Endothelial cell of umbilical vein (primary cell): Measurements from ENCODE around the gene B4GALT6.

Experiments used
- CTCF ChIP-seq, 2 donors: IDR thresholded peaks; 1 replicate in 1 of 2; 2 replicates in 1 of 2; pipeline ENCODE4 v1.5.1; 2011; ENCODE audit warnings: low read length in 2 of 2, mild to moderate bottlenecking in 2 of 2, moderate library complexity in 2 of 2, control low read depth in 1 of 2, inconsistent platforms in 1 of 2, low read depth in 1 of 2; ENCODE audit not compliant: insufficient read depth in 1 of 2; ENCODE audit errors: extremely low read depth in 1 of 2
- EZH2 ChIP-seq: IDR thresholded peaks from 2 replicates; pipeline ENCODE4 v1.6.1; 2012; ENCODE audit warnings: borderline replicate concordance, low read depth, mild to moderate bottlenecking, moderate library complexity, low read length, inconsistent platforms; ENCODE audit not compliant: severe bottlenecking
- GATA2 ChIP-seq: IDR thresholded peaks from 2 replicates; pipeline ENCODE4 v1.7.0; 2011; ENCODE audit warnings: low read depth, mild to moderate bottlenecking, moderate library complexity, mixed read lengths, low read length; ENCODE audit not compliant: insufficient read length, insufficient read depth
- JUN ChIP-seq: IDR thresholded peaks from 2 replicates; pipeline ENCODE4 v1.6.1; 2011; ENCODE audit warnings: borderline replicate concordance, low read depth; ENCODE audit not compliant: insufficient read length, insufficient read depth
- MAX ChIP-seq: IDR thresholded peaks from 2 replicates; pipeline ENCODE4 v1.6.1; 2011; ENCODE audit not compliant: insufficient read depth, insufficient read length
- MYC ChIP-seq: IDR thresholded peaks from one replicate; pipeline ENCODE4 v1.6.1; 2011; ENCODE audit warnings: mild to moderate bottlenecking, low read depth, low read length
- POLR2A ChIP-seq: IDR thresholded peaks from 2 replicates; pipeline ENCODE4 v1.6.1; 2012; ENCODE audit warnings: low read depth, mild to moderate bottlenecking, control low read depth, low read length
- POLR2AphosphoS5 ChIP-seq: IDR thresholded peaks from 2 replicates; pipeline ENCODE4 v1.6.1; 2012; ENCODE audit warnings: low read depth, mild to moderate bottlenecking, control low read depth, low read length, moderate library complexity; ENCODE audit not compliant: insufficient read depth

GRCh38 chr18:31610286-31611205 is 73.8 kb downstream of the B4GALT6 start:
- no peak for TF ChIP-seq POLR2A
- peak; percentile 5 to 30 for TF ChIP-seq CTCF (IDR thresholded peaks at IDR 0.05; ENCODE audit: extremely low read depth in 1 of 2, insufficient read depth in 1 of 2, low read depth in 1 of 2, low read length in 2 of 2)
- no peak for TF ChIP-seq EZH2
- no peak for TF ChIP-seq GATA2
- no peak for TF ChIP-seq POLR2AphosphoS5
- no peak for TF ChIP-seq MAX
- no peak for TF ChIP-seq JUN
- TF ChIP-seq MYC: no peak
